NB4 (cell line): Measurements from ENCODE around the gene RRBP1.

ENCODE experiments used
- CTCF ChIP-seq: IDR thresholded peaks from one replicate; pipeline ENCODE4 v1.5.1; 2012; ENCODE audit warnings: low read depth, low read length
- MAX ChIP-seq: IDR thresholded peaks from 2 replicates; pipeline ENCODE4 v1.6.1; 2011; ENCODE audit warnings: low read depth, low read length
- POLR2A ChIP-seq: IDR thresholded peaks from 2 replicates; pipeline ENCODE4 v1.6.1; 2011; ENCODE audit warnings: mild to moderate bottlenecking; ENCODE audit not compliant: insufficient read length; ENCODE audit errors: extremely low read depth

DNA sequence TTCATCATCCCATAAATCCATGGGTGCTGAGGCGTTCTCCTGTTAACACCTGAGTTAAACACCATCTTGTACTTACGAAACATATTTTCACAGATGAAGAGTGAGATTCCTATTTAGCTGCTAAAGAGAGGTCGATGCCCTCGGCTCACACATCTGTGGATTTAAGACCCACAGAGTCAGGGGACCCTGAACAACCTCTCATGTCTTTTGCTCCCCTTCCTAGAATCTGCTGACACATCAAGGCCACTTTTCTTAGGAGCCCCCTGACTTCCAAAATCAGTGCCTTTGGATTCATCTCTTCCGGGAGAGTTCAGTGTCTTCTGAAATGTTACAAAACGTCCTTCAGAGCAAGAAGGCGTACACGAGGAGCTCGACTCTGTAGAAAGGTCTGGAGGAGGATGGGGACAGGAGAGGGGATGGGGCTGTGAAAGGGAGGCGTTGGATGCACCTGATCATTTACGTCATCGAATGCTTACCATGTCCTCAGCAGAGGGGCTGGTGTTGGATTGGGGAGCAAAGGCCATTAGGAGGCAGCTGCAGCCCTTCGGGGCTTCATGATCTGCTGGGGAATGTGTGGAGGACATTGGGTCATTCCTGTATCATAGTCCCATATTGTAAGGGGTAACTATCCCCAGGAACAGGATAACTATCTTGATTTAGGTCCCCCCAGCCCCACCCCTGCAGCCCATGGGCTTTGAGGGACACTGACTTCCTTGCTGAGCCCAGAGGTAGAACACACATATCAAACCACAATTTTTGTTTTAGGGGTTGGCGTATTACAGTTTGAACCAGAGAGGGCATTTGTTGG lies 40.7 kb upstream of the RRBP1 start:
- TF ChIP-seq CTCF, result no peak
- TF ChIP-seq POLR2A, result no peak
- no peak for TF ChIP-seq MAX
